Caco-2 (cell line): ENCODE measurements around the gene IQCK. TPM values are rescaled to one million over a fixed set of nuclear protein-coding genes. Genes with fewer than 3 reads are reported as not detected.

Source experiments
- BruUV-seq: library from RNA; stranded (reverse); fragments of 400-500 nt; replicated peaks from 2 replicates; lab custom pipeline; 2021; lab: Mats Ljungman, UMichigan
- CTCF ChIA-PET: fragments of 300-600 bp; sonication (Branson Sonifier 250); formaldehyde crosslinking; loops from one replicate; lab custom pipeline; 2022; ENCODE audit warnings: antibody characterized with exemption; lab: Charles Lee
- POLR2A ChIA-PET: fragments of 300-600 bp; sonication (Branson Sonifier 250); formaldehyde crosslinking; loops from one replicate; lab custom pipeline; 2022; ENCODE audit warnings: antibody characterized with exemption; lab: Charles Lee
- DNase-seq, 2 experiments: peaks; one replicate each; pipeline versions ENCODE4 v3.0.0 to v3.0.0-alpha.2; 2020 to 2022
- H3K27me3 ChIP-seq: replicated peaks from 2 replicates; pipeline ENCODE4 v1.6.0; 2011; ENCODE audit warnings: low read length; ENCODE audit not compliant: control insufficient read depth, insufficient read depth
- H3K36me3 ChIP-seq: 2 replicates; pipeline ENCODE4 v1.5.1; 2011; ENCODE audit warnings: low read length; ENCODE audit not compliant: control insufficient read depth, insufficient read depth
- H3K4me1 ChIP-seq: fragments of 250-450 bp; sonication (Bioruptor Pico); 2 replicates; pipeline ENCODE4 v1.5.1; 2020; ENCODE audit warnings: mild to moderate bottlenecking
- H3K4me3 ChIP-seq: 2 replicates; pipeline ENCODE4 v1.5.1; 2011; ENCODE audit warnings: low read depth, mild to moderate bottlenecking, control low read depth, low read length
- H3K9me3 ChIP-seq: fragments of 250-450 bp; sonication (Bioruptor Pico); 2 replicates; pipeline ENCODE4 v1.5.1; 2020; ENCODE audit warnings: mild to moderate bottlenecking, moderate library complexity
- H3K27ac Mint-ChIP-seq: one replicate; pipeline ENCODE4 v1.8.0; 2022; ENCODE audit warnings: mixed read lengths; ENCODE audit not compliant: unreplicated experiment
- H3K27me3 Mint-ChIP-seq: one replicate; pipeline ENCODE4 v1.8.0; 2022; ENCODE audit warnings: mixed read lengths; ENCODE audit not compliant: insufficient read depth, unreplicated experiment
- H3K36me3 Mint-ChIP-seq: one replicate; pipeline ENCODE4 v1.8.0; 2022; ENCODE audit warnings: mild to moderate bottlenecking, mixed read lengths; ENCODE audit not compliant: insufficient read depth, unreplicated experiment
- H3K4me1 Mint-ChIP-seq: one replicate; pipeline ENCODE4 v1.8.0; 2022; ENCODE audit warnings: low read depth, mixed read lengths; ENCODE audit not compliant: unreplicated experiment
- H3K4me3 Mint-ChIP-seq: one replicate; pipeline ENCODE4 v1.8.0; 2022; ENCODE audit warnings: mild to moderate bottlenecking, moderate library complexity, mixed read lengths; ENCODE audit not compliant: unreplicated experiment
- H3K9me3 Mint-ChIP-seq: one replicate; pipeline ENCODE4 v1.8.0; 2022; ENCODE audit warnings: mixed read lengths; ENCODE audit not compliant: unreplicated experiment
- intact Hi-C: fragments of 100-400 bp; cut with micrococcal nuclease; formaldehyde crosslinking; loops from one replicate; pipeline ENCODE4 v1.10.0; 2022; ENCODE audit not compliant: unreplicated experiment
- total RNA-seq: library from RNA; stranded (reverse); gene quantifications from 2 replicates; pipeline ENCODE4 v1.2.3, GENCODE V29; 2022
- TF ChIP-seq, protein P1 (sequence below), 2 experiments: fragments of 200-600 bp in 1 of 2; IDR thresholded peaks; 1 replicate in 1 of 2; 2 replicates in 1 of 2; pipeline versions ENCODE4 v1.5.1 to v1.8.0; 2011 to 2022; ENCODE audit warnings: antibody characterized with exemption in 1 of 2, control low read depth in 1 of 2, inconsistent platforms in 1 of 2, low read depth in 1 of 2, low read length in 1 of 2, mild to moderate bottlenecking in 1 of 2, moderate library complexity in 1 of 2; ENCODE audit not compliant: insufficient read depth in 1 of 2, severe bottlenecking in 1 of 2, unreplicated experiment in 1 of 2

IQCK gene
- total RNA-seq, 1 experiment from 2014 or later: 2.0 TPM

DNA sequence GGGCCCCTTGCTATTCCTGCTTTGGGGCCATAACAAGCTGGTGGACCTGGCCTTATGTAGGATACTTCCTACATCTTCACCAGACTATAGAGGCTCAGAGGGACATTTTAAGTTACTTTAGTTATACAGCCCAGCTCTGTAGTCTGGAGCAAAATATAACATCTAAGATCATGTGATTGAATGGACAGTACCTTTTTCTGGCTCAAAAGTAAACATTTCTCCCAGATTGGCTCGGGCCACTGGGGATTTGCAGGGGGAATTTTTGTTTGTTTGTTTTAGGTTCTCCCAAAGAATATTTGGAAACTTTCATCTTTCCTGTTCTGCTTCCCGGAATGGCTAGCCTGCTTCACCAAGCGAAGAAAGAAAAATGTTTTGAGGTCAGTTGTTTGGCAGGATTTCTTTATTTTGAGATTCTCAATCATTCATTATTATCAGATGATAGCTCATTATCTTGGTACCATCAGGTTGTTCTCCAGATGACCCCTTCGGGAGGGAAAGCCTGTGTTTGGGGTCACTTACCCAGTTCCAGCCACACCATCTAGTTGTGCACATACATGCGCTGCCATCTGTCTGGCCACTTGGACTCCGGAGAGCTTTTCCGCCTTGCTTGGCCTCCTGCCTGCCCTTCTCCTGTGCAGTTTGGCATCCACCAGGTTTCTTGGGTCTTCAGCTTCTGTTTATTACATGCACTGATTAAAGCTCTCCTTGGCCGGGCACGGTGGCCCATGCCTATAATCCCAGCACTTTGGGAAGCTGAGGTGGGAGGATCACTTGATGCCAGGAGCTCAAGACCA, 17.2 kb downstream of the IQCK start:
- ChIA-PET POLR2A (no interaction called here), CTCF (no interaction called here)
- peaks cover 8% of the 10 kb centered on the region for H3K4me1 Mint-ChIP-seq
- no peaks in the 10 kb centered on the region for H3K36me3 ChIP-seq
- H3K36me3 Mint-ChIP-seq: peaks cover 11% of the 10 kb centered on the region
- no peaks in the 10 kb centered on the region for H3K27me3 Mint-ChIP-seq
- H3K4me1 ChIP-seq: no peaks in the 10 kb centered on the region
- no peaks in the 10 kb centered on the region for H3K9me3 Mint-ChIP-seq
- no peak overlapping the region for H3K27ac Mint-ChIP-seq
- DNase-seq: no peak
- no peaks in the 10 kb centered on the region for H3K9me3 ChIP-seq
- no TSS peak for BruUV-seq
- H3K4me3 ChIP-seq: no peak overlapping the region
- TF ChIP-seq, protein P1, sequence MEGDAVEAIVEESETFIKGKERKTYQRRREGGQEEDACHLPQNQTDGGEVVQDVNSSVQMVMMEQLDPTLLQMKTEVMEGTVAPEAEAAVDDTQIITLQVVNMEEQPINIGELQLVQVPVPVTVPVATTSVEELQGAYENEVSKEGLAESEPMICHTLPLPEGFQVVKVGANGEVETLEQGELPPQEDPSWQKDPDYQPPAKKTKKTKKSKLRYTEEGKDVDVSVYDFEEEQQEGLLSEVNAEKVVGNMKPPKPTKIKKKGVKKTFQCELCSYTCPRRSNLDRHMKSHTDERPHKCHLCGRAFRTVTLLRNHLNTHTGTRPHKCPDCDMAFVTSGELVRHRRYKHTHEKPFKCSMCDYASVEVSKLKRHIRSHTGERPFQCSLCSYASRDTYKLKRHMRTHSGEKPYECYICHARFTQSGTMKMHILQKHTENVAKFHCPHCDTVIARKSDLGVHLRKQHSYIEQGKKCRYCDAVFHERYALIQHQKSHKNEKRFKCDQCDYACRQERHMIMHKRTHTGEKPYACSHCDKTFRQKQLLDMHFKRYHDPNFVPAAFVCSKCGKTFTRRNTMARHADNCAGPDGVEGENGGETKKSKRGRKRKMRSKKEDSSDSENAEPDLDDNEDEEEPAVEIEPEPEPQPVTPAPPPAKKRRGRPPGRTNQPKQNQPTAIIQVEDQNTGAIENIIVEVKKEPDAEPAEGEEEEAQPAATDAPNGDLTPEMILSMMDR (IDR thresholded peaks at IDR 0.05; ENCODE audit: insufficient read depth in 1 of 2, low read depth in 1 of 2, low read length in 1 of 2, severe bottlenecking in 1 of 2, unreplicated experiment in 1 of 2): no peak
- H3K4me3 Mint-ChIP-seq: no peak overlapping the region
- no peaks in the 10 kb centered on the region for H3K27me3 ChIP-seq
- intact Hi-C loops: no loop called here

GRCh38 chr16:19737306-19738038, 19.4 kb downstream of the IQCK start:
- no peaks in the 10 kb centered on the region for H3K27me3 Mint-ChIP-seq
- TF ChIP-seq, protein P1 (IDR thresholded peaks at IDR 0.05; ENCODE audit: insufficient read depth in 1 of 2, low read depth in 1 of 2, low read length in 1 of 2, severe bottlenecking in 1 of 2, unreplicated experiment in 1 of 2): no peak
- Histone ChIP-seq H3K36me3 (no peaks in the 10 kb centered on the region), H3K27me3 (no peaks in the 10 kb centered on the region), H3K9me3 (no peaks in the 10 kb centered on the region), H3K4me3 (no peak overlapping the region), H3K4me1 (peaks cover 4% of the 10 kb centered on the region; the same call in 1 of the 2 replicates)
- intact Hi-C loops: no loop called here
- no peak overlapping the region for H3K27ac Mint-ChIP-seq
- no peaks in the 10 kb centered on the region for H3K4me1 Mint-ChIP-seq
- BruUV-seq: no TSS peak
- ChIA-PET POLR2A (no interaction called here), CTCF (no interaction called here)
- H3K9me3 Mint-ChIP-seq: no peaks in the 10 kb centered on the region
- DNase-seq: no peak
- H3K36me3 Mint-ChIP-seq: peaks cover 11% of the 10 kb centered on the region
- no peak overlapping the region for H3K4me3 Mint-ChIP-seq

- Histone ChIP-seq H3K4me3 (no peak overlapping the region), H3K27me3 (no peaks in the 10 kb centered on the region), H3K9me3 (no peaks in the 10 kb centered on the region), H3K36me3 (no peaks in the 10 kb centered on the region), H3K4me1 (peaks cover 18% of the 10 kb centered on the region; the same call in 1 of the 2 replicates)
- Mint-ChIP-seq H3K4me3 (no peak overlapping the region), H3K9me3 (no peaks in the 10 kb centered on the region), H3K36me3 (peaks cover 5% of the 10 kb centered on the region), H3K27me3 (no peaks in the 10 kb centered on the region), H3K4me1 (peaks cover 9% of the 10 kb centered on the region), H3K27ac (no peak overlapping the region)
- intact Hi-C loops: no loop called here
- DNase-seq: no peak
- ChIA-PET CTCF (no interaction called here), POLR2A (no interaction called here)
- no TSS peak for BruUV-seq
- TF ChIP-seq, protein P1 (IDR thresholded peaks at IDR 0.05; ENCODE audit: insufficient read depth in 1 of 2, low read depth in 1 of 2, low read length in 1 of 2, severe bottlenecking in 1 of 2, unreplicated experiment in 1 of 2): no peak
Observed at GRCh38 chr16:19741354-19741753, 23.3 kb downstream of the IQCK start.
